Esophagus squamous epithelium (tissue), 4 donors: ENCODE data around the gene NCKAP5.

ENCODE experiments used
- POLR2A ChIP-seq, 4 donors: fragments of 450-650 bp; IDR thresholded peaks; one replicate each; pipeline ENCODE4 v1.6.1; 2017; ENCODE audit warnings: antibody characterized with exemption in 4 of 4, mild to moderate bottlenecking in 4 of 4, moderate library complexity in 3 of 4
- TF ChIP-seq, protein P1 (sequence below), 6 experiments: fragments of 450-650 bp in 4 of 6; fragments of 200-600 bp in 2 of 6; sonication (generic) in 2 of 6; IDR thresholded peaks; one replicate each; pipeline ENCODE4 v1.5.1; 2016 to 2019; ENCODE audit warnings: antibody characterized with exemption in 6 of 6, mild to moderate bottlenecking in 4 of 6, moderate library complexity in 4 of 6

DNA sequence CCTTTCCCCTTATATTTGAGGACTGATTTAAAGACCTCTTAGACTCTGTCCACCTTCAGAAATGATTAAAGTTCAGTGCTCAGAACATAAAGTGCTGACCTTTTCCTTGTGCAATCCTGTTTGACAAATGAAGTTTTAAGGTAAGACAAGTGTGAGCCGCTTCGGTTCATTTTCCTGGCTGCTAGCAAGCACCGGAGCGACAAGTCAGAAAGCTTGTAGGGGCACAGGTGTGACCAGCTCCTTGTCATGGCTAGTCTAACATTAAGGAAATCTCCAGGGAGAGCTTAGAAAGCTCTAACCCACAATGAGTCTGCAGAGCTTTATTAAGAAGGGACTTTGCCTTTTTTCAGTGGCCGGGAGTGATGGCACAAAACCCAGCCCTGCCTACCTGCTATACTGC is 2.3 kb upstream of the NCKAP5 start:
- TF ChIP-seq, protein P1, sequence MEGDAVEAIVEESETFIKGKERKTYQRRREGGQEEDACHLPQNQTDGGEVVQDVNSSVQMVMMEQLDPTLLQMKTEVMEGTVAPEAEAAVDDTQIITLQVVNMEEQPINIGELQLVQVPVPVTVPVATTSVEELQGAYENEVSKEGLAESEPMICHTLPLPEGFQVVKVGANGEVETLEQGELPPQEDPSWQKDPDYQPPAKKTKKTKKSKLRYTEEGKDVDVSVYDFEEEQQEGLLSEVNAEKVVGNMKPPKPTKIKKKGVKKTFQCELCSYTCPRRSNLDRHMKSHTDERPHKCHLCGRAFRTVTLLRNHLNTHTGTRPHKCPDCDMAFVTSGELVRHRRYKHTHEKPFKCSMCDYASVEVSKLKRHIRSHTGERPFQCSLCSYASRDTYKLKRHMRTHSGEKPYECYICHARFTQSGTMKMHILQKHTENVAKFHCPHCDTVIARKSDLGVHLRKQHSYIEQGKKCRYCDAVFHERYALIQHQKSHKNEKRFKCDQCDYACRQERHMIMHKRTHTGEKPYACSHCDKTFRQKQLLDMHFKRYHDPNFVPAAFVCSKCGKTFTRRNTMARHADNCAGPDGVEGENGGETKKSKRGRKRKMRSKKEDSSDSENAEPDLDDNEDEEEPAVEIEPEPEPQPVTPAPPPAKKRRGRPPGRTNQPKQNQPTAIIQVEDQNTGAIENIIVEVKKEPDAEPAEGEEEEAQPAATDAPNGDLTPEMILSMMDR (IDR thresholded peaks at IDR 0.05): no peak
- TF ChIP-seq POLR2A (IDR thresholded peaks at IDR 0.05): no peak
